HFF-Myc (cell line): ENCODE results near the gene EFEMP2.
A peak's percentile ranks its signal among the peaks of the same experiment; 100 is the strongest.

Source experiments
- DNase-seq: peaks from one replicate; pipeline ENCODE4 v3.0.0-alpha.2; 2011; ENCODE audit warnings: low read depth; ENCODE audit errors: extremely low read depth
- H3K4me3 ChIP-seq: replicated peaks from 2 replicates; pipeline ENCODE4 v1.5.1; 2011; ENCODE audit warnings: low read depth, mild to moderate bottlenecking, control low read depth, low read length
- CTCF ChIP-seq: IDR thresholded peaks from 2 replicates; pipeline ENCODE4 v1.5.1; 2012; ENCODE audit warnings: mild to moderate bottlenecking, low read depth, low read length, control low read depth; ENCODE audit errors: missing control alignments

The EFEMP2 gene

DNA sequence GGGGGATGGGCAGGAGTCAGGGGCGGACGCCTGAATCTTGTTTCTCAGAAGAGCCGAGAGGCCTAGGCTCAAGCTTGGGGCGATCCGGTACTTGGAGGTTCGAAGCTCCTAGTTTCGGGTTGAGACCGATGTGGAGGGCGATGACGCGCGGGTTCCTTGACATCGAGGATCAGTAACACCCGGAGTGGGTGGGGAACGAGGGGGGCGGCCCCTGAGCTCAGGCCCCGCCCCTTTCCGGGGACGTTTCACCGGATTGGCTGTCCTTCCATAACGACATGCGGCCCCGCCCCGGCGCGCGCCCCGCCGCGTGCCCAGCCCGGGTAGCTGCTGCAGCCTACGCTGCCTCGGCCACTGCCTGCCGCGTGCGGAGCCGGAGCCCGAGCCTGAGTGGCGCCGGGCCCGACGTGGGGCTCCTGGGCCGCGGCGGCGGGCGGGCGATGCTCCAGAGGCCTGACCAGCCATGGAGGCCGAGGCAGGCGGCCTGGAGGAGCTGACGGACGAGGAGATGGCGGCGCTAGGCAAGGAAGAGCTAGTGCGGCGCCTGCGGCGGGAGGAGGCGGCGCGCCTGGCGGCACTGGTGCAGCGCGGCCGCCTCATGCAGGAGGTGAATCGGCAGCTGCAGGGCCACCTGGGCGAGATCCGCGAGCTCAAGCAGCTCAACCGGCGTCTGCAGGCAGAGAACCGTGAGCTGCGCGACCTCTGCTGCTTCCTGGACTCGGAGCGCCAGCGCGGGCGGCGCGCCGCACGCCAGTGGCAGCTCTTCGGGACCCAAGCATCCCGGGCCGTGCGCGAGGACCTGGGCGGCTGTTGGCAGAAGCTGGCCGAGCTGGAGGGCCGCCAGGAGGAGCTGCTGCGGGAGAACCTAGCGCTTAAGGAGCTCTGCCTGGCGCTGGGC, 18.0 kb upstream of the EFEMP2 start, which contains the start of gene CCDC85B:
CCDC85B (plus strand) TSS at position 350 of the 895 bp plus-strand sequence; CDS start at position 461, 111 bp downstream.
- no peak for TF ChIP-seq CTCF
- peak within 1 kb of the TSS; percentile 87 for H3K4me3 ChIP-seq
- DNase-seq = peak; percentile 88

DNA sequence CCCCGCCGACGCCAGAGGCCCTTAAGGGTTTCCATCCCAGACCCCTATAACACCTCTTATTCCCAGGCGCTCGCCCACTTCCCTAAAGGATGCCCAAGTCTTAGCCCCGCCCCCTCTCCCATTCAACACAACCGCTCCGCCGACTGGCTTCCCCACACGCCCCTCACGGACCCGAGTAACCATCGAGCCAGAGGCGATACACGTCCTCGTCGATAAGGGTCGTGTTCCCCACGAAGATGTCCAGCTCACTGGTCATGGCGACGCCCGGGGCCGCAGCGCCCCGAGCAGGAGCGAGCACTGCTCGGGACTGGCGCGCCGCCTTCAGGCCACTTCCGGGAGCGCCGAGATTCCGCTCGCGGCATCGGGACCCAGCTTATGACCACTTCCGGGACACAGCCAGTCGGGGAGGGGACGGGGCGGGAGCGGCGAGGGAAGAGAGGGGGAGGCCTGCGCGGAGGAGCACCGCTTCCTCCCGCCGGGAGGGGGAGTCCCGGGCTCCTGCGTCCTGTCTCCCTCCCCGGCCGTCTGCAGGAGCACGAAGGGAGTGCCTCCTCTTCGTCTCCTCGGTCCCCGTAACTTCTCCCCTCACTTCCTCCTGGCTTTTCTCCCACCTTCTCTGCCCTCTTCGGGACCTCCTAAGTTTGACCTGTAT, 15.7 kb upstream of the EFEMP2 start, which contains the start of gene FIBP:
FIBP (minus strand) TSS at position 309 of the 652 bp plus-strand sequence; CDS start at position 256, 53 bp downstream.
- peak within 1 kb of the TSS; percentile 87 for H3K4me3 ChIP-seq
- peak; percentile 88 for DNase-seq
- peak; percentile 79 for TF ChIP-seq CTCF

- peak overlapping the region; percentile 87 for H3K4me3 ChIP-seq
- no peak for DNase-seq
- no peak for TF ChIP-seq CTCF
Observed at GRCh38 chr11:65887723-65888162, 15.1 kb upstream of the EFEMP2 start.

- no peak for TF ChIP-seq CTCF
- no peak for DNase-seq
- H3K4me3 ChIP-seq = peak overlapping the region; percentile 87
Observed at GRCh38 chr11:65886826-65887722, 14.5 kb upstream of the EFEMP2 start.

- DNase-seq = no peak
Observed at GRCh38 chr11:65885808-65886536, 13.4 kb upstream of the EFEMP2 start.

More at GRCh38 chr11:65885808-65886536, 13.4 kb upstream of the EFEMP2 start:
- no peak for TF ChIP-seq CTCF
- no peak overlapping the region for H3K4me3 ChIP-seq
